NCI-H748 (cell line): ENCODE data around the gene TSSK3.
"Not testable (repeated sequence)": the region's sequence is repeated elsewhere in the genome, so short reads cannot be mapped to it uniquely, and the experiment has no call there.

ENCODE experiments used
- DNase-seq: peaks from one replicate; lab custom pipeline; 2025; ENCODE audit not compliant: unreplicated experiment; lab: John Stamatoyannopoulos, UW

The TSSK3 gene

GRCh38 chr1:32396524-32396923 is 34.2 kb downstream of the TSSK3 start:
- DNase-seq = not testable (repeated sequence)

- no peak for DNase-seq
Observed at GRCh38 chr1:32398401-32398800, 36.1 kb downstream of the TSSK3 start.

GRCh38 chr1:32399843-32400242 is 37.5 kb downstream of the TSSK3 start:
- no peak for DNase-seq

- DNase-seq = peak; percentile 65
Observed at GRCh38 chr1:32400876-32401631, 38.7 kb downstream of the TSSK3 start.

GRCh38 chr1:32404946-32405345 is 42.6 kb downstream of the TSSK3 start:
- DNase-seq = no peak

- DNase-seq = no peak
Observed at GRCh38 chr1:32405672-32406467, 43.5 kb downstream of the TSSK3 start.

- DNase-seq = no peak
Observed at GRCh38 chr1:32406629-32407111, 44.3 kb downstream of the TSSK3 start.

GRCh38 chr1:32411261-32411660 is 48.9 kb downstream of the TSSK3 start:
- no peak for DNase-seq

- peak; percentile 77 for DNase-seq
Observed at GRCh38 chr1:32413507-32414185, 51.3 kb downstream of the TSSK3 start.
